IMR-90 (cell line): ENCODE results near the gene EMCN.

ENCODE experiments used
- BHLHE40 ChIP-seq: fragments of 150-350 bp; IDR thresholded peaks from 2 replicates; pipeline ENCODE4 v1.6.1; 2016; ENCODE audit warnings: mild to moderate bottlenecking, low read depth, low read length
- CEBPB ChIP-seq: IDR thresholded peaks from 2 replicates; pipeline ENCODE4 v1.6.1; 2012; ENCODE audit warnings: low read depth, low read length, improper control_type of control experiment
- CTCF ChIP-seq: conservative IDR thresholded peaks from 2 replicates; pipeline ENCODE4 v1.5.1; 2012; ENCODE audit warnings: mild to moderate bottlenecking, low read depth, low read length, improper control_type of control experiment
- ELK1 ChIP-seq: fragments of 150-350 bp; IDR thresholded peaks from 2 replicates; pipeline ENCODE4 v1.6.1; 2016; ENCODE audit warnings: low read depth, mild to moderate bottlenecking, low read length, moderate library complexity, borderline replicate concordance
- FOS ChIP-seq: fragments of 150-350 bp; IDR thresholded peaks from 2 replicates; pipeline ENCODE4 v1.6.1; 2016; ENCODE audit warnings: low read depth, low read length
- MAFK ChIP-seq: IDR thresholded peaks from 2 replicates; pipeline ENCODE4 v1.6.1; 2012; ENCODE audit warnings: low read depth, low read length, improper control_type of control experiment
- MAZ ChIP-seq: IDR thresholded peaks from 2 replicates; pipeline ENCODE4 v1.6.1; 2012; ENCODE audit warnings: low read depth, mild to moderate bottlenecking, low read length, improper control_type of control experiment, moderate library complexity, borderline replicate concordance
- MXI1 ChIP-seq: IDR thresholded peaks from 2 replicates; pipeline ENCODE4 v1.6.1; 2012; ENCODE audit warnings: low read depth, mild to moderate bottlenecking, low read length, moderate library complexity, borderline replicate concordance
- POLR2A ChIP-seq: IDR thresholded peaks from 2 replicates; pipeline ENCODE4 v1.6.1; 2012; ENCODE audit warnings: mild to moderate bottlenecking, low read depth, low read length
- RAD21 ChIP-seq: IDR thresholded peaks from 2 replicates; pipeline ENCODE4 v1.6.1; 2012; ENCODE audit warnings: low read length, improper control_type of control experiment
- RCOR1 ChIP-seq: IDR thresholded peaks from 2 replicates; pipeline ENCODE4 v1.6.1; 2012; ENCODE audit warnings: mild to moderate bottlenecking, low read length, improper control_type of control experiment; ENCODE audit not compliant: insufficient replicate concordance
- RFX5 ChIP-seq: IDR thresholded peaks from 2 replicates; pipeline ENCODE4 v1.8.0; 2012; ENCODE audit warnings: low read depth, mild to moderate bottlenecking, low read length, moderate library complexity
- SMC3 ChIP-seq: fragments of 150-350 bp; IDR thresholded peaks from 2 replicates; pipeline ENCODE4 v1.6.1; 2016; ENCODE audit warnings: low read depth, mild to moderate bottlenecking, antibody characterized with exemption, low read length, moderate library complexity
- USF2 ChIP-seq: fragments of 150-350 bp; IDR thresholded peaks from 2 replicates; pipeline ENCODE4 v1.6.1; 2017; ENCODE audit warnings: mild to moderate bottlenecking, antibody characterized with exemption, low read length, low read depth

- TF ChIP-seq FOS (no peak), CTCF (no peak), POLR2A (no peak), RAD21 (no peak), MAFK (no peak), MAZ (no peak), RCOR1 (no peak), USF2 (no peak), MXI1 (no peak), BHLHE40 (no peak), CEBPB (no peak), RFX5 (no peak), ELK1 (no peak), SMC3 (no peak)
Observed at GRCh38 chr4:100539706-100540105, 21.9 kb upstream of the EMCN start.
